Sigmoid colon (tissue), 7 donors: ENCODE data around the gene DNAJB7. TPM values are rescaled to one million over a fixed set of nuclear protein-coding genes. Genes with fewer than 3 reads are reported as not detected.
"Not testable (repeated sequence)": the region's sequence is repeated elsewhere in the genome, so short reads cannot be mapped to it uniquely, and the experiment has no call there.

Source experiments
- DNase-seq: peaks from one replicate; pipeline ENCODE4 v3.0.0-alpha.2; 2019
- H3K27ac ChIP-seq, 4 donors: fragments of 200-600 bp; sonication (generic); one replicate each; pipeline ENCODE4 v1.5.1; 2016 to 2019; ENCODE audit warnings: mild to moderate bottlenecking in 1 of 4
- H3K27me3 ChIP-seq, 3 donors: fragments of 200-600 bp; sonication (generic); one replicate each; pipeline ENCODE4 v1.5.1; 2019; ENCODE audit warnings: mild to moderate bottlenecking in 1 of 3
- H3K36me3 ChIP-seq, 4 donors: fragments of 200-600 bp; sonication (generic); one replicate each; pipeline ENCODE4 v1.5.1; 2016 to 2019
- H3K4me1 ChIP-seq, 4 donors: fragments of 200-600 bp; sonication (generic); one replicate each; pipeline ENCODE4 v1.5.1; 2017 to 2019
- H3K4me3 ChIP-seq, 4 donors: fragments of 200-600 bp; sonication (generic); one replicate each; pipeline ENCODE4 v1.5.1; 2017 to 2019; ENCODE audit warnings: mild to moderate bottlenecking in 2 of 4, moderate library complexity in 1 of 4
- H3K9me3 ChIP-seq, 4 donors: fragments of 200-600 bp in 3 of 4; sonication (generic) in 3 of 4; one replicate each; pipeline versions ENCODE4 v1.5.1 to v1.6.1; 2013 to 2019
- CTCF ChIP-seq, 4 experiments: fragments of 450-650 bp in 3 of 4; fragments of 200-600 bp in 1 of 4; IDR thresholded peaks; one replicate each; pipeline ENCODE4 v1.5.1; 2016 to 2019; ENCODE audit warnings: antibody characterized with exemption in 4 of 4, mild to moderate bottlenecking in 3 of 4, moderate library complexity in 2 of 4
- EP300 ChIP-seq, 4 donors: sonication (generic); formaldehyde crosslinking; IDR thresholded peaks; one replicate each; pipeline ENCODE4 v1.6.1; 2017; ENCODE audit warnings: antibody characterized with exemption in 4 of 4
- POLR2A ChIP-seq, 2 donors: fragments of 450-650 bp; IDR thresholded peaks; one replicate each; pipeline ENCODE4 v1.6.1; 2016; ENCODE audit warnings: antibody characterized with exemption in 2 of 2, mild to moderate bottlenecking in 2 of 2, moderate library complexity in 2 of 2
- POLR2AphosphoS5 ChIP-seq, 4 donors: sonication (generic); formaldehyde crosslinking; IDR thresholded peaks; one replicate each; pipeline ENCODE4 v1.6.1; 2017; ENCODE audit warnings: antibody characterized with exemption in 4 of 4
- WGBS, 2 donors: extraction: QIAGEN DNeasy Blood & Tissue Kit; methylation state at CpG; one replicate each; pipeline ENCODE4 v1.1.7; 2013; 5-methylcytosine and 5-hydroxymethylcytosine counted together
- intact Hi-C: fragments of 100-400 bp; cut with DNase I; formaldehyde crosslinking; loops from one replicate; pipeline ENCODE4 v1.15.1; 2023
- polyA plus RNA-seq, 3 donors: library from polyadenylated mRNA; stranded (reverse); fragments of 200-250 nt; gene quantifications; one replicate each; pipeline ENCODE4 v1.2.3, GENCODE V29; 2013
- total RNA-seq, 4 donors: library from RNA; depleted of rRNA; stranded (reverse); fragments of >200 nt; gene quantifications; one replicate each; pipeline ENCODE4 v1.1.0, GENCODE V29; 2016
- donor health status: healthy with polysubstance abuse.
- donor health status: Bipolar disorder and iron deficiency.
- donor health status: healthy.

The DNAJB7 gene
- total and polyA plus RNA-seq, 7 donors = 0.07 to 0.60 TPM; not detected in 5

DNA sequence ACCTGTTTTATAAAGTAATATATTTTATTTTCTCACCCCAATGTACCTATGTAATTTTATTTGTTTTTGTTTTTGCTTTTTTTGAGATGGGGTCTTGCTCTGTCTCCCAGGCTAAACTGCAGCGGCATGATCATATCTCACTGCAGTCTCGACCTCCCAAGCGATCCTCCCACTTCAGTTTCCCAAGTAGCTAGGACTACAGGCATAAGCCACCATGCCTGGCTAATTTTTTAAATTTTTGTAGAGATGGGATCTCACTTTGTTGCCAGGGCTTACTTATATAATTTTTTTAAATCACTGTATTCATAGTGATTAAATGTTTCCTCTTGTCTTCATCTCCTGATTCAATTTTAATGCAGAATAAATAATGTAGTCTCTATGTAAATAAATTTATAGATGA is 13.2 kb upstream of the DNAJB7 start:
- Histone ChIP-seq H3K4me3 (no peak overlapping the region), H3K4me1 (no peaks in the 10 kb centered on the region), H3K27me3 (no peaks in the 10 kb centered on the region), H3K36me3 (peaks cover 0 to 42% (median 5%) of the 10 kb centered on the region in 4 donors), H3K9me3 (no peaks in the 10 kb centered on the region), H3K27ac (no peak overlapping the region)
- no peak for DNase-seq
- intact Hi-C loops = no loop called here
- no peak for TF ChIP-seq POLR2A (IDR thresholded peaks at IDR 0.05)
- no peak for TF ChIP-seq EP300 (IDR thresholded peaks at IDR 0.05)
- TF ChIP-seq CTCF (IDR thresholded peaks at IDR 0.05) = no peak
- TF ChIP-seq POLR2AphosphoS5 (IDR thresholded peaks at IDR 0.05) = no peak
- WGBS, 2 donors = 96 to 97% methylated on average over 3 of the region's 3 CpGs

GRCh38 chr22:40874016-40874415 is 12.1 kb upstream of the DNAJB7 start:
- Histone ChIP-seq H3K27me3 (no peaks in the 10 kb centered on the region), H3K4me3 (no peak overlapping the region), H3K9me3 (no peaks in the 10 kb centered on the region), H3K27ac (no peak overlapping the region), H3K36me3 (peaks cover 0 to 46% (median 5%) of the 10 kb centered on the region in 4 donors), H3K4me1 (no peaks in the 10 kb centered on the region)
- no peak for TF ChIP-seq POLR2AphosphoS5 (IDR thresholded peaks at IDR 0.05)
- no peak for TF ChIP-seq CTCF (IDR thresholded peaks at IDR 0.05)
- no peak for TF ChIP-seq POLR2A (IDR thresholded peaks at IDR 0.05)
- TF ChIP-seq EP300 (IDR thresholded peaks at IDR 0.05) = no peak
- DNase-seq = no peak
- intact Hi-C loops = no loop called here
- 96 to 99% methylated on average over 3 of the region's 3 CpGs for WGBS, 2 donors

- H3K9me3 ChIP-seq, H3K4me3 ChIP-seq, DNase-seq, intact Hi-C loops, H3K27ac ChIP-seq, H3K27me3 ChIP-seq, H3K4me1 ChIP-seq: not testable (repeated sequence)
- peaks cover 0 to 25% (median 5%) of the 10 kb centered on the region in 4 donors for H3K36me3 ChIP-seq
- WGBS, 2 donors = 48 to 90% methylated on average over 6 of the region's 6 CpGs
These were observed 6.5 kb upstream of the DNAJB7 start for GRCh38 chr22:40868379-40868778.

GRCh38 chr22:40867109-40867508 is 5.2 kb upstream of the DNAJB7 start:
- intact Hi-C loops = no loop called here
- Histone ChIP-seq H3K9me3 (no peaks in the 10 kb centered on the region), H3K4me3 (no peak overlapping the region), H3K4me1 (no peaks in the 10 kb centered on the region), H3K27ac (no peak overlapping the region), H3K36me3 (peaks cover 0 to 27% (median 4%) of the 10 kb centered on the region in 4 donors), H3K27me3 (no peaks in the 10 kb centered on the region)
- DNase-seq = no peak
- TF ChIP-seq POLR2AphosphoS5 (IDR thresholded peaks at IDR 0.05) (no peak), POLR2A (IDR thresholded peaks at IDR 0.05) (no peak), CTCF (IDR thresholded peaks at IDR 0.05) (no peak), EP300 (IDR thresholded peaks at IDR 0.05) (no peak)
- WGBS, 2 donors = 91 to 95% methylated on average over 2 of the region's 2 CpGs

GRCh38 chr22:40862537-40862936 is 624 bp upstream of the DNAJB7 start:
- Histone ChIP-seq H3K4me3 (no peak overlapping the region), H3K27me3 (no peaks in the 10 kb centered on the region), H3K4me1 (peaks cover 0 to 13% (median 12%) of the 10 kb centered on the region in 4 donors), H3K27ac (no peak overlapping the region), H3K9me3 (no peaks in the 10 kb centered on the region), H3K36me3 (peaks cover 0 to 17% (median 0%) of the 10 kb centered on the region in 4 donors)
- no peak for DNase-seq
- WGBS, 2 donors = 70 to 96% methylated on average over 2 of the region's 2 CpGs
- intact Hi-C loops = no loop called here
- TF ChIP-seq EP300 (IDR thresholded peaks at IDR 0.05) (no peak), POLR2AphosphoS5 (IDR thresholded peaks at IDR 0.05) (no peak), CTCF (IDR thresholded peaks at IDR 0.05) (no peak), POLR2A (IDR thresholded peaks at IDR 0.05) (no peak)
